Measurements from ENCODE around the gene TRNP1.

DNA sequence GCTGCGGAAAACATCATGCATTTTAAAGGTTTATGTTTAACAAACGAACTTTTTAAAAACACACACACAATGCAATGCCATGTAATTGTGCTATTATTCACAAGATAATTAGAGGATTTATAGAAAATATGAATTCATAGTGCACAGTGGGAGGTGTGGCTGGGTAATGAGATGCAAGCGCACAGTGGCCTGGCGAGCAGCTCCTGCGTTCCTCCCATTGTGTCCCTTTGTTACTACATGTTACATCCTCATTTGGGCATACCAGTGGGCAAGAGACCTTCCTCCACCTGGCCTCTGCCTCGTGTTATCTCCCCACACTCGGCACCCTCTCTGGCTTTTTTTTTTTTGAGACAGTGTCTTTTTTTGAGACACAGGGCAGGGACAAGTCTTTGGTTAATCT is 49.2 kb downstream of the TRNP1 start:
- TF ChIP-seq CTCF (IDR thresholded peaks at IDR 0.05; ENCODE audit: low read depth, low read length, missing input control) (no peak), JUND (IDR thresholded peaks at IDR 0.05) (no peak), RAD21 (IDR thresholded peaks at IDR 0.05) (no peak), ZBTB33 (IDR thresholded peaks at IDR 0.05) (no peak), YY1 (IDR thresholded peaks at IDR 0.05) (no peak)
- TF ChIP-seq, protein P1, sequence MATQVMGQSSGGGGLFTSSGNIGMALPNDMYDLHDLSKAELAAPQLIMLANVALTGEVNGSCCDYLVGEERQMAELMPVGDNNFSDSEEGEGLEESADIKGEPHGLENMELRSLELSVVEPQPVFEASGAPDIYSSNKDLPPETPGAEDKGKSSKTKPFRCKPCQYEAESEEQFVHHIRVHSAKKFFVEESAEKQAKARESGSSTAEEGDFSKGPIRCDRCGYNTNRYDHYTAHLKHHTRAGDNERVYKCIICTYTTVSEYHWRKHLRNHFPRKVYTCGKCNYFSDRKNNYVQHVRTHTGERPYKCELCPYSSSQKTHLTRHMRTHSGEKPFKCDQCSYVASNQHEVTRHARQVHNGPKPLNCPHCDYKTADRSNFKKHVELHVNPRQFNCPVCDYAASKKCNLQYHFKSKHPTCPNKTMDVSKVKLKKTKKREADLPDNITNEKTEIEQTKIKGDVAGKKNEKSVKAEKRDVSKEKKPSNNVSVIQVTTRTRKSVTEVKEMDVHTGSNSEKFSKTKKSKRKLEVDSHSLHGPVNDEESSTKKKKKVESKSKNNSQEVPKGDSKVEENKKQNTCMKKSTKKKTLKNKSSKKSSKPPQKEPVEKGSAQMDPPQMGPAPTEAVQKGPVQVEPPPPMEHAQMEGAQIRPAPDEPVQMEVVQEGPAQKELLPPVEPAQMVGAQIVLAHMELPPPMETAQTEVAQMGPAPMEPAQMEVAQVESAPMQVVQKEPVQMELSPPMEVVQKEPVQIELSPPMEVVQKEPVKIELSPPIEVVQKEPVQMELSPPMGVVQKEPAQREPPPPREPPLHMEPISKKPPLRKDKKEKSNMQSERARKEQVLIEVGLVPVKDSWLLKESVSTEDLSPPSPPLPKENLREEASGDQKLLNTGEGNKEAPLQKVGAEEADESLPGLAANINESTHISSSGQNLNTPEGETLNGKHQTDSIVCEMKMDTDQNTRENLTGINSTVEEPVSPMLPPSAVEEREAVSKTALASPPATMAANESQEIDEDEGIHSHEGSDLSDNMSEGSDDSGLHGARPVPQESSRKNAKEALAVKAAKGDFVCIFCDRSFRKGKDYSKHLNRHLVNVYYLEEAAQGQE (IDR thresholded peaks at IDR 0.05) = no peak
- TF ChIP-seq, protein P2, sequence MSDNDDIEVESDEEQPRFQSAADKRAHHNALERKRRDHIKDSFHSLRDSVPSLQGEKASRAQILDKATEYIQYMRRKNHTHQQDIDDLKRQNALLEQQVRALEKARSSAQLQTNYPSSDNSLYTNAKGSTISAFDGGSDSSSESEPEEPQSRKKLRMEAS (IDR thresholded peaks at IDR 0.05) = no peak
- TF ChIP-seq, protein P3, sequence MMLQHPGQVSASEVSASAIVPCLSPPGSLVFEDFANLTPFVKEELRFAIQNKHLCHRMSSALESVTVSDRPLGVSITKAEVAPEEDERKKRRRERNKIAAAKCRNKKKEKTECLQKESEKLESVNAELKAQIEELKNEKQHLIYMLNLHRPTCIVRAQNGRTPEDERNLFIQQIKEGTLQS (IDR thresholded peaks at IDR 0.05) = no peak
